ENCODE results near the gene TOP1.

Gene TOP1

DNA sequence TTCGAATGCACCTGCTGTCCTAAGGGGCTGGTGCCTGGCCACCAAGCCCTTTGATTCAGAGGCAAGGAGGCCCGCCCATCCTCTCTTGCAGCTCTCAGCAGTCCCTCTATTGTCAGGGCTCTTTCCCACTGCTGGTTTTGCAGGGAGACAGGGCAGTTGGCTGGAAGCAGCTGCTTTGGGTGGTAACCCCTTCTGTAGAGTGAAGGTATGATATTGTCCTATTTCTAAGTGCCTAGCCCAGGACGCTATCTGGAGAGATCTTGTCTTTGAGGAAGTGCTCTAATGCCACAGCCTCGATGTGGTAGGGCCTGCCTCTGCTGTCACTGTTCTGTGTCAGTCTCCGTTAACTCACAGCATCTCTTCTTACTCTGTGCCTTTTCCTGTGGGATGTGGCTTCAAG lies 114.3 kb downstream of the TOP1 start:
- no peak for DNase-seq (ENCODE audit: low read depth in 2 of 3, low spot score in 1 of 3)

DNA sequence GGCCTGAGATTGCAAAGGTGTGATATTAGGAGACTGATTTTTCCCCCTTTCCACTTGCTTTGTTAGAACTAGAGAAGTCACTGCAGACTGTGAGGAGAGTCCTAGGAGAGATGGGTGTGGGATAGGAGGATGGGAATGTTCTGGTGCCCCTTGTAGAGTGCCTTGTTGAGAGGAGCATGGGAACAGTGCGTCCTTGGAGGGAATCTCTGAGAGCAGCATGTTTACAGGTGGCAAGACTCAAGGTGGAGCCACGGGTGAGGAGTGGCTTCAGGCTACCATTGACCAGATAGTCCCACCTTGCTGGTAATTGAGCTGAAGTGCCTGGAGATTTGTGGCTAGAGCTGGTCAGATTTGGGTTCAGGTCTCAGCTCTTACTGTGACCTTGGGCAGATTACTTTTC lies 114.7 kb downstream of the TOP1 start:
- DNase-seq (ENCODE audit: low read depth in 2 of 3, low spot score in 1 of 3) = no peak

DNA sequence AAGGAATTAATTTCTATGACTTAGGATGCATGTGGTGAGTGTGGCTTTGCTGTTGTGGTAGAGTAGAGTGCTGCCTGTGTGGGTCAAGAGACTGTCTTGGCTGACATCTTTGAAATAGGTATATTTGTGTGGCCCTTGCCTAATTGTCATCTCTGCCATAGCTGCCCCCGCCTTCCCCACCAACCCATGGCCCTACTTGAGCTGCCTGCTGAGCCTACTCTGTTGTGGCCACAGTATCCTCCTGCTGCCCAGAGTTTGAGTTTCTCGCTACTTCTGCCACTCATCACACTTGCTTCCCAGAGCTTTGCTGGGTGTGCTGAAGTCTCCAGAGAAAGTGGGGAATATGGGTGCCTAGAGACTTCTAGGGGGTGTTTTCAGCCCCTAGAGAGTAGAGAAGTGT lies 116.7 kb downstream of the TOP1 start:
- no peak for DNase-seq (ENCODE audit: low read depth in 2 of 3, low spot score in 1 of 3)

DNA sequence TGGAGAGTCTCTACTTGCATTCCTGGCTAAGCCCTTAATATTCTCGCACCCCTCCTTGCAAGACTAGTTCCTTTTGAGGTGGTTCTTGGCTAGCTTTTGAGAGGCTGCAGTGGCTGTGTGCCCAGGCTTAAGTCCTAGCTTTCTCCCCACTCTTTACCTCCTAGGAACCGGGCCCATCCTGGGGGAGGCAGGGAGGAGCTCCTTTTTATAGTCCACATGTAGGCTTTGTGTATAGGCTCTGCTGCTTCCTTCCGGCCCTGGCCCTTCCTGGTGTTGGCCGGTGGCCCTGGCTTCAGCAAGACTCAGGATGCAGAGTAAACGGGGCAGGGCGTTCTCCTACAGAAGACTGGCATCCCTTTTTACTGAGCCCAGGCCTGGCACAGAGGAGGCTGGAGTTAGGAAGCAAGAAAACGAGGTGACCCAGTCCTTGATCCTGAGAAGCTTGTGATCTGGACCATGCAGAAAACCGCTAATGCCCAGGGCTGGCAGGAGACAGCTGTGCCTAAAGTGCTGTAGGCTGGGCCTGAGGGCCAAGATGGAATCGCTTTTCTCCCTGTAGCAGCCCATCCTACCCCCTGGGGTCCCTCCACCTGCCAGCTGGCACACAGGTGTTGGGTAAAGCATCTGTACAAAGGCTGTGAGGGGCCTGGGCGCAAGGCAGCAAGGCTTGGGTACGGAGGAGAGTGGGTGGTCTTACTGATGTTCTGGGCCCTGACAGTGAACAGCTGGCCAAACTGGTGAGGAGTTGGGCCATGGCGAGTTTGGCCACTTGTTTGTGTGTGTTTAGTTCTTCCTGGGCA lies 117.4 kb downstream of the TOP1 start:
- DNase-seq (ENCODE audit: low read depth in 2 of 3, low spot score in 1 of 3) = no peak

DNA sequence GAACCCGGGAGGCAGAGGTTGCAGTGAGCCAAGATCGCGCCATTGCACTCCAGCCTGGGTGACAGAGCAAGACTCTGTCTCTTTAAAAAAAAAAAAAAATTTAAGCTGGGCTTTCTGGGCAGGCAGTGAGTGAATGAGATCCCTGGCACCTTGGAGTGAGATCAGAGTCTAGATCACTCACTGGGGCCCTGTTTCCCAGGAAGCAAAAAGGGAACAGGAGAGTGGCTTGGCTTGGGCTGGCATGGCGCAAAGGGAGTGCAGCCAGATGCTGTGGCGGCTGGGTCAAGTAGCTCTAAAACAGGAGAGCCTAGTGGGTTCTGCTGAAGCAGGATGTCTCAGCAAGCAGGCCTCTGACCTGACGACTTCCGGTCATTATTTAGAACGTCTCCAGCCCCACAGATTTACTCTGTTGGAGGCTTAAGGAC lies 119.2 kb downstream of the TOP1 start:
- no peak for DNase-seq (ENCODE audit: low read depth in 2 of 3, low spot score in 1 of 3)

DNA sequence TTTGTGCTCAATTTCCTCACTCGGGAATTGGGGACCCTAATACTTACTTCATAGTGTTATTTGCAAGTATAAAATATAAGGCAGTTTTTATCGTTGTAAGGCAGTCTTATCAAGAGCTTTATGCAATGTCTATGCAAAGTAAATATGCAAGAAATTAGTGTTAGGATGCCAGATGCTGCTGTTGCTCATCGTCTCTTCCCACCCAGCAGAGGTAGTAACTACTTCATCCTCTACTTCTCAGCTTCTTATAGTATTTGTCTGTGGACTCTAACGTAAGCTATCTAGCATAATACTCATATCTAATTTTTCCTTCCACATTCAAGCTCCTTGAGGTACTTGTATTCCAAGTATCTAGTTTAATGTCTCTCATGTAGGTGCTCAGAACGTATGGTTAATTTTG lies 120.3 kb downstream of the TOP1 start:
- no peak for DNase-seq (ENCODE audit: low read depth in 2 of 3, low spot score in 1 of 3)

DNA sequence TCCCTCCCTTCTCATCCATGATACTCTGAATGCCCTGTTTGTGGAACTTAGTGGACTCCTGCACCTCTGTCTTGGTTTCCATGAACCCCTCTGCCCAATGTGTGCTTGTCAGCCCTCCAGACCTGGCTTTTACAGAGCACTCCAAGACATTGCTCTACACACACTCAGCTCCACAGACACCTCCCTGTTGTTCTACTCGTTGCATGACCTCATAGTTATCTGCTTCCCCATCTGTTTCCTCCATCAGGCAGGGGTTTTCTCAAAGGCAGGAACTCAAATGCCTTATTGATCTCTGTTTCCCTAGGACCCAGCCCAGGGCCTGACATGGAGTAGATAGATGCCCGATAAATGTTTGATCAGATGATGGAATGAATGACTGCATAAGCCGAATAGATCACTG lies 122.0 kb downstream of the TOP1 start:
- DNase-seq (ENCODE audit: low read depth in 2 of 3, low spot score in 1 of 3) = no peak

DNA sequence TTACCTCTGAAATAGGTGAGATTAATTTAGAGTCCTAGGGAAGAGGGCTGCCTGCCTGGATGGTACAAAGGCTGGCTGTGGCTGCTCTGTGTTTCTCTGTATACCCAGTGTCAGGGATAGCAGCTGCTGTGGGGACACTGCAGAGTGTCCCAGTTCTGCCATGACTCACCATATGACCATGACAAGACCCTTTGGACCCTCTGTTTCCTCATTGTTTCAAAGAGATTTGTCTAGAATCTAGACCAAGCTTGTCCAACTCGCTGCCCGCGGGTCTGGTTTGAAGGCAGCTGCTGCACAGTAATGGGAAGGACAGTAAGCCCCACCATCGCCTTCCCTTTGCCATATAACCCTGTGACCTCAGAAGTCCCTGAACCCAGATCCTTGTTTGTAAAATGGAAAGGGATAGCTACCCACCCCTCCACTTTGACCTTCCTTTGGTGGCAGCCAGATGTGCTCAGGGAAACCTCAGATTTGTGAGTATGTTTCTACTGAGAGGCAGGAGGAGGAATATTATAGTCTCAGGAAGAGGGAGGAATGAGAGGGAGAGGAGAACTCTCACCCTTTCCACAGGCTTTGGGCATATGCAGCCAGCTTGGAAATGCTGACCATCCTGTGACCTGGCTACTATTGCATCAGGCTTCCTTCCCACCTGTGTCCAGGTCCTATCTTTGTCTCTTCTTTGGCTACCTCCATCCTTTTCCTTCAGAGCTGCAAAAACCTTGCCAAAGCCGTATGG lies 122.7 kb downstream of the TOP1 start:
- DNase-seq (ENCODE audit: low read depth in 2 of 3, low spot score in 1 of 3) = no peak

DNA sequence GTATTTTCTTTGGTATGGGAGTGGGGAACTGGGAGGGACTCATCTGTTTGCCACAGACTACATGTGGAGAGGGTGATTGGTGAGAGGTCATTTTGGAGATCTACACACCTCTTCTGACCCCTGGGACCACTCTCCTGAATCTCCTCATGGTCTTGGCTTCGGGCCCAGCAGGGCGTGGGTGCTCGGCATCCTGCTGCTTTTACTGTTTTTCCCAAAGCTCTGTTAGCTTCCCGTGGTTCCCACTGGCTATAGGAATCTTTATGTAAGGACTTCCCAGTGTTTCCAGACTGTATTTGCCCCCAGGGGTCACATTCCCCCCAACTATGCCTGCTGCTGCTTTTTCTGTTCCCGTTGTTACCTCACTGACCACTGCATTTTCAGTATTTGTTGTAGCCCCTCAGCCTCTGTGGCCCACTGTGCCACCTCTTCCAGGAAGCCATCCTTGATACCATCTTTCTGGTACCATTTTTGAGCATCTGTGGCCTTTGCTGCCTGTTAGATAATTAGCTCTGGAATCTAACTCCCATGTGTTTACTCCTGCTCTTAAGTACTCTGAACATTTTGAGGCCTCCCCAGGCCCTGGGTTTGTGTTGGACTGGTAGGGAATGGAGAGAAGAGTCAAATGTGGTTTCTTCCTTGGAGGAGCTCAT lies 123.6 kb downstream of the TOP1 start:
- no peak for DNase-seq (ENCODE audit: low read depth in 2 of 3, low spot score in 1 of 3)

DNA sequence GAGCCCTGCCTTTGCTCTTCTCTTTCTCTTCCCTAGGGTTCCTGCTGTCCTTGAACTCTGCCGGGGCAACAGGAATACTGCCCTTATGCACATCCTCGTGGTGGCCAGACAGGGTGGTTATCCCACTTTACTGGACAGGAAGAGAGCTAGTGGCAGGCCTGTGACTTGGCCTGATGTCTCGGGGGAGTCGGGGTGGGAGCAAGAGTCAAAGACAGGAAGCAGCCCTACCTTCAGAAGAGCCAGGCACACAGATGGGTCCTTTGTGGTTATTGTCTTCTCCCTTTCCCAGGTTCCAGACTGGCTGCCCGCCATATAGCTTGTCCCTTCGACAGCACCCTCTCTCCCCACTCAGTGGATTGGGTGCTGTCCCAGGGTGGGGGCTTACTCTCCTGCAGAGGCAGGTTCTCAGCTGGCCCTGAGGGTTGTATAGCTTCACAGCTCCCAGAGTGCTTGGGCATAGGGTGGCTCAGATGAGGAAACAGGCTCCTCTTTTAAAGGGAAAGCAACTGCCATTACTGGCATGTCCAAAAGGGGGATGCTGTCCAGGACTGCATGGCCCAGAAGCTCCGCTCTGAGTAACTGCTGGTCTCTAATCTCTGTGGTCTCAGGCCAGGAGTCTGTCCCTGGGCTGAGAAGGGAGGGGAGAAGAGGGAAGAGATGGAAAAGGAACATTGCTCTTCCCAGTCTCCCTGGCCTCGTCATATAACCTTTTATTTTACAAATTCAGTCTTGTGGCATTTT lies 126.0 kb downstream of the TOP1 start:
- DNase-seq (ENCODE audit: low read depth in 2 of 3, low spot score in 1 of 3) = no peak

DNA sequence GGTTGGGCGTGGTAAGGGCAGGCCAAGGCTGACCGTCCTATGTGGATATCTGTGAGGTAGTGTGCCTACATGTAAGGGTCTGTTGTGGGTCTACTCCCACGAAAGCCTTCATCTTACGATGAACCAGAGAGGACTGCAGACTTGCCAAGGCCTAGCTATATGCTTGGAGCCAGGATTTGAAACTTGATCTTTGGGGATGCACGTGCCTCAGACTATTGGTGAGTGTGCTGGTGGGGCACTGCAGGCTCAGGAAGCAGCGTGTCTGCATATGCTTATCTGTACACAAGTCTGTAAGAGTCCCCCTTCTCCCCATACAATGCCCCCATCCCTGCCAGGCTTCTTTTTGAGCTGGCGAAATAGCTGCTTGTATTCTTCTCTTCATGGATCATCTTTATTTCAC lies 126.6 kb downstream of the TOP1 start:
- DNase-seq (ENCODE audit: low read depth in 2 of 3, low spot score in 1 of 3) = no peak

DNA sequence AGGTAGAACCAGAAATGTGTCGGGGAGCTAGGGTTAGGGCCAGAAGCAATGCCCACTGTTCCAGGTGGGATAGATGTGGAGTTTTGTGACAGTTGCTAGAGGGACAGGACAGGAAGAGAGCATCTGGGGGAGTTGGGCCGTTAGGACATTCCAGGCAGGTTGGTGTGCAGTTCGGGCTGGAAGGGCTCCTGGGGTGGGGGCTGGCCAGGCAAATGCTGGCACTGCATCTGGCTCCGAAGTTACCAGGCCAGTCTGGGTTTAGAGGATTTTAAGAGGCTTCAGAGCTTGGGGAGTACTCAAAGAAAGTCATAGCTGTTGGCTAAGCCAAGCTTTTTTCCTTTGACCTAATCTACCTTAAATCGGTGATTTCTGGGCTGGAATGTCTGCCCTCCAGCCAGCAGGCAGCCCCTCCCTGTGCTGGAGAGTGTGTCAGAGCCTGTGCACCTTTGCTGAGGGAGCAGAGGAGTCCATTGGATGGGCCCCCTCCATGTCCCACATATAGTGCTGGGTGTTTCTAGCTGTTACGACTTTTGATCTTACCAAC lies 129.5 kb downstream of the TOP1 start:
- no peak for DNase-seq (ENCODE audit: low read depth in 2 of 3, low spot score in 1 of 3)

DNA sequence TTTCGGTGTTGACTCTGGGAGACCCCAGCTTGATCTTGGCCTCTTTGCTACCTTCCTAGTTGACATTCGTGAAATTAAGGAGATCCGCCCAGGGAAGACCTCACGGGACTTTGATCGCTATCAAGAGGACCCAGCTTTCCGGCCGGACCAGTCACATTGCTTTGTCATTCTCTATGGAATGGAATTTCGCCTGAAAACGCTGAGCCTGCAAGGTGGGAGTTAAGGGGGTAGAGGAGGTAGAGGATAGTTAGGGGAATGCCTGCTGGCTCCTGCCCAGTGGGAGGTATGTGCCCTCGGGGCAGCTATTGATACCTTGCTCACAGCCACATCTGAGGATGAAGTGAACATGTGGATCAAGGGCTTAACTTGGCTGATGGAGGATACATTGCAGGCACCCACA lies 130.9 kb downstream of the TOP1 start:
- DNase-seq (ENCODE audit: low read depth in 2 of 3, low spot score in 1 of 3) = no peak

DNA sequence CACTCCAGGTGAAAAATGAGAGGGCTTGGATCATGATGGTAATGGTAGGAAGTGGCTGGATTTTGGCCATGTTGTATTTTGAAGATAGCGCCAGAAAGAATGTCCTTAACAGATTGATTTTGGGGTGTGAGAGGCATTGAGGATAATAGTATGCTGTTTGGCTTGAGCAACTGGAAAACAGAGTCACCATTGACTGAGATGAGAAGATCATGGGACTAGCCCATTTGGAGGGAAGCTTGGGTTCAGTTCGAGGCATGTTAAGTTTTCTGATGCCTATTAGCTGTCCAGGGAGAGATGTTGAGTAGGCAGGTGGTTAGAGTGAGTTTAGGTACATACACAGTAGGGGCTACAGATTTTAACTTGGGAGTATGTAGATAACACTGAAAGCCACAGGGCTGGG lies 132.1 kb downstream of the TOP1 start:
- DNase-seq (ENCODE audit: low read depth in 2 of 3, low spot score in 1 of 3) = no peak

DNA sequence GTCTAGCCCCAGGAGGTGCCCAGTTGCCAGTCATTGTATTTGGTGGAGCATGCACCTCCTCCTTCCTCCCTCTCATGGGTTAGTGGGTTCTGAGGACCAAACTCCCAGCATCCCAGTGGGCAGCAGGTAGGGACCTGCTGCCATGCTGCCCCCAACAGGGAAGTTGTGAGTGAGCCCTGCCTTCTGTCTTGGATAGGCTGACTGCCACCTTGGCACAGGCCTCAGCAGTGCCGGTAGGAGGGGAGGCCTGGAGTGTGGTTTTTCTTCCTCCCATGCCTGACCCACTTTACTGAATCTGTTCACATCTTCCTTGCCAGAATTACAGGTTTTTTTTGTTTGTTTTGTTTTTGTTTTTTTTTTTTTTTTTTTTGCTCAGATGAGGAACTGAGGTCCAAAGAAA lies 133.3 kb downstream of the TOP1 start:
- DNase-seq (ENCODE audit: low read depth in 2 of 3, low spot score in 1 of 3) = no peak

DNA sequence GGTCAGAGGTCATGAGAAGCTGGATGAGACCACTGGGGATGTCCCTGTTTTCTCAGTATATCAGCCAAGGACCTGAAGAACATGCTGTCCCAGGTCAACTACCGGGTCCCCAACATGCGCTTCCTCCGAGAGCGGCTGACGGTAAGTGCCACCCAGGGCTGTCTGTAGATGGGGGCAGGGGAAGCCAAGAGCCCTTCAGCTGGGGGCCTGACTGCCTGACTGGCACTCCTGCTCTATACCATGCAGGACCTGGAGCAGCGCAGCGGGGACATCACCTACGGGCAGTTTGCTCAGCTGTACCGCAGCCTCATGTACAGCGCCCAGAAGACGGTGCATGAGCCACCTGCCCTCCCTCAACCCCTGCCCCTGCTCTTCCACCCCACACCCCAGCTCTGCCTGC lies 133.8 kb downstream of the TOP1 start:
- DNase-seq (ENCODE audit: low read depth in 2 of 3, low spot score in 1 of 3) = no peak

DNA sequence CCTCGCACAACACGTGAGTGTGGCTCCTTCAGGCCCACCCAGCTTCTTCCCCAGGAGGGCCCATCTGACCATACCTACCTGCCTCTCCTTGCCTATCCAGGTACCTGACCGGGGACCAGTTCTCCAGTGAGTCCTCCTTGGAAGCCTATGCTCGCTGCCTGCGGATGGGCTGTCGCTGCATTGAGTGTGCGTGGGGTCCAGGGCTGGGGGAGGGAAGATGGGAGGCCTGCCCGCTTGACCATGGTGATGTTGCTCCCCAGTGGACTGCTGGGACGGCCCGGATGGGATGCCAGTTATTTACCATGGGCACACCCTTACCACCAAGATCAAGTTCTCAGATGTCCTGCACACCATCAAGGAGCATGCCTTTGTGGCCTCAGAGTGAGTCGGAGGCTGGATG lies 135.2 kb downstream of the TOP1 start:
- DNase-seq (ENCODE audit: low read depth in 2 of 3, low spot score in 1 of 3) = no peak

DNA sequence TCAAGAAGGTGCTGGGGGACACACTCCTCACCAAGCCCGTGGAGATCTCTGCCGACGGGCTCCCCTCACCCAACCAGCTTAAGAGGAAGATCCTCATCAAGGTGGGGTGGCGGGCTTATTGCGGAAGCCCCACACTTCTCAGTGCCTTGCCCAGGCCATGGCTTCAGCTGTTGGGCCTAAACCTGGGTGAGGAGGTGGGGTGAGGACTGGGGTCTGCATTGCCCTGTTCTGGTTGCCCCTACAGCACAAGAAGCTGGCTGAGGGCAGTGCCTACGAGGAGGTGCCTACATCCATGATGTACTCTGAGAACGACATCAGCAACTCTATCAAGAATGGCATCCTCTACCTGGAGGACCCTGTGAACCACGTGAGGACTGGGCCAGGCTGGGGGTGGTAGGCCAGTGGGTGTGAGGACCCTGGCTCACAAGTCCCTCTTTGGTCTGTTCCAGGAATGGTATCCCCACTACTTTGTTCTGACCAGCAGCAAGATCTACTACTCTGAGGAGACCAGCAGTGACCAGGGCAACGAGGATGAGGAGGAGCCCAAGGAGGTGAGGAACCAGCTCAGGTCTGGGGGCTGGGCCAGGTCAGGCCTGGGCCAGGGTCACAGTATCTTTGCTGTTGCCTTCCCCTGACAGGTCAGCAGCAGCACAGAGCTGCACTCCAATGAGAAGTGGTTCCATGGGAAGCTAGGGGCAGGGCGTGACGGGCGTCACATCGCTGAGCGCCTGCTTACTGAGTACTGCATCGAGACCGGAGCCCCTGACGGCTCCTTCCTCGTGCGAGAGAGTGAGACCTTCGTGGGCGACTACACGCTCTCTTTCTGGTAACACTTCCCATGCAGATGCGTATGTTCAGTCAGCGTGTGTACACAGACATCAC lies 136.6 kb downstream of the TOP1 start:
- no peak for DNase-seq (ENCODE audit: low read depth in 2 of 3, low spot score in 1 of 3)

DNA sequence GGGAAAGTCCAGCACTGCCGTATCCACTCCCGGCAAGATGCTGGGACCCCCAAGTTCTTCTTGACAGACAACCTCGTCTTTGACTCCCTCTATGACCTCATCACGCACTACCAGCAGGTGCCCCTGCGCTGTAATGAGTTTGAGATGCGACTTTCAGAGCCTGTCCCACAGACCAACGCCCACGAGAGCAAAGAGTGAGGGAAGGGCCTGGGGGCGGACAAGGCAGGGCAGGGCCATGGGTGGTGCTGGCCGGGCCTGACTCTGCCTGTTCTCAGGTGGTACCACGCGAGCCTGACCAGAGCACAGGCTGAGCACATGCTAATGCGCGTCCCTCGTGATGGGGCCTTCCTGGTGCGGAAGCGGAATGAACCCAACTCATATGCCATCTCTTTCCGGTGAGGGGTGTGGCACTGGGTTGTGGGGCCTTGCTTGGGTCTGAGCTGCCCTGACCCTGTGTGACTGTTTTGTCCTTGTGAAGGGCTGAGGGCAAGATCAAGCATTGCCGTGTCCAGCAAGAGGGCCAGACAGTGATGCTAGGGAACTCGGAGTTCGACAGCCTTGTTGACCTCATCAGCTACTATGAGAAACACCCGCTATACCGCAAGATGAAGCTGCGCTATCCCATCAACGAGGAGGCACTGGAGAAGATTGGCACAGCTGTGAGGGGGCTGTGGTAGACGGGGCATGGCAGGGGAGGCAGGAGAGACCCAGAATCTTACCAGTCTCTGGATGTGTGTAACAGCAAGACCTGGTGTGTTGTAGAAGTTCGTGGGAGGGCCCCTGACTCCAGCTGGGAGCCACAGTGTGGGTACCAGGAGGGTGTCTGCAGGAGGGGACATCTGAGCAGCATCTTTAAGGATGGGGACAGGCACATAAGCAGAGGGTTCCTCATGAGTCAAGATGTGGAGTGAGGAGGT lies 137.8 kb downstream of the TOP1 start:
- DNase-seq (ENCODE audit: low read depth in 2 of 3, low spot score in 1 of 3) = no peak

Data from stimulated activated CD4-positive, alpha-beta T cell treated with anti-CD3 and anti-CD28 coated beads, Interleukin-12 subunit alpha, Interleukin-12 subunit beta, amount 100 ng/mL, for 48 hours (primary cell).